Measurements from ENCODE around the gene TMEM132E. TPM values are rescaled to one million over a fixed set of nuclear protein-coding genes. Genes with fewer than 3 reads are reported as not detected.
A peak's percentile ranks its signal among the peaks of the same experiment; 100 is the strongest.

The TMEM132E gene
- total RNA-seq, 1 experiment from 2014 or later, result 0.07 TPM

DNA sequence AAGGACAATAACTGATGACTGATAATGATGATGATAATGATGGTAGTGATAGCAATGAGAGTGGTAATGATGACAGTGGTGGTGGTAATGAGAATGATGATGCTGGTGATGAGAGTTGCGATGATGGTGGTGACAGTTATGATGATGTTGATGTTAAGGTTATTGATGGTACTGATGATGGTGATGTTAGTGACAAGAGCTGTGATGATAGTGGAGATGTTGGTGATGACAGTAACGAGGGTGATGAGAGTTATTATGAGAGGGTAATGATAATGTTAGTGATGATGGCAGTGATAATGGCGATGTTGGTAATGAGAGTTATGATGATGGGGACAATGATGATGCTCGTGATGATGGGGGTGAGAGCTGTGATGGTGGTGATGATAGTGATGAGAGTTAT, 13.2 kb upstream of the TMEM132E start:
- no peak for DNase-seq (ENCODE audit: low read depth)
- in situ Hi-C loops (cut with HindIII; ENCODE audit: low pct_unique_long_range_greater_than_20kb, low sequenced_read_pairs), result no loop called here

DNA sequence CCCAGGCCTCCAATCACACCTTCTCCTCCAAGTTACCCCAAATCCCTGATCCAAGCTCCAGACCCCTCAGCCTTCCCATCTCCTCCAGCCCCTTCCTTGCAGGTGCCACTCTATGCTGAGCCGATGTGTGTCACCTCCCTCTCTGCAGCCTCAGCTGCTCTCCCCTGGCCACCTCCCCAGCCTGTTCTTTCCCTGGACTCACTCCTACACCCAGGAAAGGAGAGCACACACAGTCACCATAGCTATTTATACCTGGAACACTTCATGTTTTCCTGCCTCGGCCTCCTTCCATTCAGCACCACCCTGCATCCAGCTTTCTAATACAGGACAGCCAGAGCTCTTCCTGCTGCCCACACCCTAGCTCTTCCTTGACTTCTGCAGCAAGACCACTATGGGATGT, 12.5 kb upstream of the TMEM132E start:
- DNase-seq (ENCODE audit: low read depth), result no peak
- in situ Hi-C loops (cut with HindIII; ENCODE audit: low pct_unique_long_range_greater_than_20kb, low sequenced_read_pairs), result no loop called here

DNA sequence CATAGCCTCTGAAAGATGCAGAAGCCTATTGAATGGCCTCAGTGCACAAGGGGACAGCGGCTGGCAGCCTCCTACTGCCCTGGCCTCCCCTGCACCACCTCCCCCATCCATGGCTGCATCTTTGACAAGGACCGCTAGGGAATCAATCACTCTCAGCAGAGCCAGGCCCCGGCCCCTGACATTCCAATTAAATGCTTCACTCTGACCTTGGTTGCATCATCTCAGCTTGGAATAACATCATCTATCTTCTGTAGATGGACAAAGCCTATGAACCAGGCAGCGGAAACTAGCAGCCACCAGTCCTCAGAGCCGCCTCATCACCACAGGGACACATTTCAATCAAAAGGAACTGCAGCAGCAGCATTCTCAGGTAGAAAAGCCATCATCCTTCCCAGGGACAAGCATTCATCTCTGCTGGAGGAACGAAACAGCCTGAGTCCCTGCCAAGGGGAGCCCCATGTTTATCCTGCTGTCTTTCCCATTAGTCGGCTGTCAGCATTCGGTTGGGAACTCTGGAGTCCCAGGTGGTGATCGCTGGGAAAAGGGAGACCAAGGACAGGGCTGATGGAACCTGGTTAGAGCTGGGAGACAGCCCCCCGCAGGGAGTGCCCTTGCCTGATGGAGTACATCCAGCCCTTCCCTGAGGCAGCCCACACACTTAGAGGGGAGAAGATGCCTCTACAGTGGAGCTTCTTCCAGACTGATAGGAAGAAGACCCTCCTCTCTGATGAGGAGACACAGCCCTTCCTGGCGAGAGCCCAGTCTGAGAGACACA, 11.5 kb upstream of the TMEM132E start:
- no peak for DNase-seq (ENCODE audit: low read depth)

DNA sequence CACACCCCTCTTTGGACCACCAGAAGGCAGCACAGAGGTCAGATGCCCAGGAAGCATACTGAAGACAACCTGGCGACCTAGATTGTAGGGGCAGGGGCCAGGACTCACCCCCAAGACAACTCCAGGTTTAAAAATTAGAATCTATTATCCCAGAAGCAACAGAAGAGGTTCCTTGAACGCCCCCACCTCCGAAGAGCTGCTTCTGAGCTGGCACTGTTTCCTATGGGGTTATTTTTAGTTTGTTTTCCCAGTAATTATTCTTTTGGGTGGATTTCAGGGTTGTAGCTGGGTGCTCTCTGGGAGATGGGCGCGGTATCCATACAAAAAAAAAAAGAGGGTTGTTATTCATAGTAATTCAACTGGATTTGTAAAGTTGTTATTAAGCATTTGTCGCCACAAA, 10.4 kb upstream of the TMEM132E start:
- DNase-seq (ENCODE audit: low read depth), result no peak
- in situ Hi-C loops (cut with HindIII; ENCODE audit: low pct_unique_long_range_greater_than_20kb, low sequenced_read_pairs), result no loop called here

More for the DNA sequence above, 11.5 kb upstream of the TMEM132E start:
- in situ Hi-C loops (cut with HindIII; ENCODE audit: low pct_unique_long_range_greater_than_20kb, low sequenced_read_pairs), result no loop called here

DNA sequence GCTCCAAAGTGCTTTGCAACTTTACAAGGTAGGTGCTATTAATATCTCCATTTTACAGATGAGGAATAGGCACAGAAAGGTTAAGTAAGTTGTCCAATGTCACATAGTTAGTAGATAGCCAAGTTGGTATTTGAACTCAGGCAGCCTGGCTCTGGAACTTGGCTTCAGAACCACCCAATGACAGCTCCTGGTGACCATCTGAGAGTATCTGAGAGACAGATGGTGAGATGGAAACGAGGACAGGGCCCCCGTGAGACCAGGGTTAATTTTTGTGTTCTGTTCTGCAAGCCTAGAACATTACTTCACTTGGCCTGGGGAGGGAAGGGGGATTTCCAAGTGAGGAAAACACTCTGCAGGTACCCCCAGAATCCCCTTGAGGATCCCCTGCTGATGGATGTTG, 9.8 kb upstream of the TMEM132E start:
- in situ Hi-C loops (cut with HindIII; ENCODE audit: low pct_unique_long_range_greater_than_20kb, low sequenced_read_pairs), result no loop called here
- DNase-seq (ENCODE audit: low read depth), result no peak

DNA sequence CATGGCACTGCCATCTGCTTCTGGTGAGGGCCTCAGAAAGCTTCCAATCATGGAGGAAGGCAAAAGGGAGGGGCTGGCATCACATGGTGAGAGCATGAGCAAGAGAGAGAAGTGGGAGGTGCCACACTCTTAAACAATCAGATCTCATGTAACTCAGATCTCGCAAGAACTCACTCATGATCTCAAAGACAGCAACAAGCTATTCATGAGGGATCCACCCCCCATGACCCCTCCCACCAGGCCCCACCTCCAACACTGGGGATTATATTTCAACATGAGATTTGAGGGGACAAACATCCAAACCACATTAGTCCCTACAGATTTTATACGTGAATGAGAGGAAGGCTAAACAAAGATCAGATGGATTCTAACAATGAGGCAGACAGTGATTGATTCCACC, 8.9 kb upstream of the TMEM132E start:
- DNase-seq (ENCODE audit: low read depth), result no peak
- in situ Hi-C loops (cut with HindIII; ENCODE audit: low pct_unique_long_range_greater_than_20kb, low sequenced_read_pairs), result no loop called here

DNA sequence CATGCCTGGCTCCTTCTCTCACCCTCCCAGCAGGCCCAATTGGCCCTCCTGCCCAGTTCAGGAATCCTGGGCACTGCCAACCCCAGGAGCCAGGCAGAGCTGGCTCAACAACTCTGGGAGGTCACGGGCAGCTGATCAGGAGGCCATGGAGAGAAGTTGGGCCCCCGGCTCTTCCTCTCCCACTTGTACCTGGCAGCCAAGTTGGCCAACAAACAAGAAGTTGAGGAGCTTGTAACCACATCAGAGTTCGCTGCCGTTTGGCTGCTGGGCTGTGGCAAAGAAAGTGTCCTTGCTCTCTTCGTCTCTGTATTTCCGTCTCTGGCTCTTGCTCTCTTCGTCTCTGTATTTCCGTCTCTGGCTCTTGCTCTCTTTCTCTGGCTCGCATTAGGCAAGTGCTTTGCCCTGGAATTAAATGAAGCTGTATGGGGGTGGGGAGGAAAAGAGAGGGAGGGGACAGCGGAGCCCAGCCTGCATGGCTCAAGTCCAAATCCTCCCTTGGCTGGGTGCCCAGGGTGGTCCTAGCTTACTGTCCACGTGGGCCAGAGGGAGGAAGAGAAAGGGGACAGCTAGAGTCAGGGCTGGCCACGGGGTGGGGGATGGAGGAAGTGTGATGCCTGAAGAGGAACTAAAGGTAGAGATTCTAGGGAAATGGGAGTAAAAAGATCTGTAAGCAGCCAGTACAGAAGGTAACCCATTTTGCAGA, 7.8 kb upstream of the TMEM132E start:
- DNase-seq (ENCODE audit: low read depth), result no peak
- in situ Hi-C loops (cut with HindIII; ENCODE audit: low pct_unique_long_range_greater_than_20kb, low sequenced_read_pairs), result no loop called here

DNA sequence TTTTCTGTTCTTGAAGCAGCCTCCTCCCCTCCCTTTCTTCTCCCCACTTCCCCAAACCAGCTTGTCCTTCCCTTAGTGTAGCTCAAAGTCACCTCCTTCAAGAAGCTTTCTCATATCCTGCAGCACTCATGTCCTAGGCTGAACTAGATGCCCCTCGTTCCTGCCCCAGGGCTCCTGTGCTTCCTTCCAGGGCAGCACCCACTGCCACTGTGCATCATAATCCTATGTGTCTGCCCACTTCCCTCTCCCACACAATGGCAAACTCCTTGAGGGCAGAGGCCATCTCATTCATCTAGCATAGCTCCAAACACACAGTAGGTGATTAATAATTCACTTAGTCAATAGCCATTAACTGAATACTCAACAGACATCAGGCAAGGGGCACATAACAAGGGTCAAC, 6.9 kb upstream of the TMEM132E start:
- in situ Hi-C loops (cut with HindIII; ENCODE audit: low pct_unique_long_range_greater_than_20kb, low sequenced_read_pairs), result no loop called here

DNA sequence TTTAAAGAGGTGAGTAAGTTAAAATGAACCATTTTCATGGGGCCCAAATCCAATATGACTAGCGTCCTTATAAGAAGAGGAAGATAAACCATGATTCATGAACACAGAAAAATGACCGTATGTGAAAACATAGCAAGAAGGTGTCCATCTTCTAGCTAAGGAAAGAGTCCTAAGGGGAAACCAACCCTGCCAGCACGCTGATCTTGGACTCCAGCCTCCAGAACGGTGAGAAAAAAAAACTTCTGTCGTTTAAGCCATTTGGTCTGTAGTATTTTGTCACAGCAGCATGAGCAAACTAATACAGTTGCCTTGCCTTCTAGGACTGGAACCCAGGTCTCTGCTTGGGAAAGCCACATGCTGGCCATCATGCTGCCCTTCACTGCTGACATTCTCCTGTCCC, 4.2 kb upstream of the TMEM132E start:
- in situ Hi-C loops (cut with HindIII; ENCODE audit: low pct_unique_long_range_greater_than_20kb, low sequenced_read_pairs), result no loop called here
- no peak for DNase-seq (ENCODE audit: low read depth)

More for the DNA sequence above, 6.9 kb upstream of the TMEM132E start:
- DNase-seq (ENCODE audit: low read depth), result no peak

DNA sequence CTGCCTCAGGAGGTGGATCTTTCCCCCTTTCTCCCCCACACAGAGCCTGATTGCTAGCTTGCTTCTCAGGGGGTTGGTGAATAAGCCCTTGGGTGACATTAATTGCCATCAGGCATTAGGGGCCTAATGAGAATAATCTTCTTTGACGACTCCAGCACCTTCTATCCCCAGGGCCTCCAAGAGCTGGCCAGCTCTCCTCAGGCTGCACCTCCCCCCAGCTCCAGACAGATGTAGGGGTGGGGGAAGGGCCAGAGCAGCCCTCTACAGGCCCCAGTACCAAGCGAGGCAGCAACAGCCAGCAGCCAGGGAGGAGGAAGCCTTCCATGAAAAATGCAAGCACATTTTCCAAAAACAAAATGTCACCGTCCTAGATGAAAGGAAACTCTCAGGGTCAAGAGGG, 1.4 kb upstream of the TMEM132E start:
- in situ Hi-C loops (cut with HindIII; ENCODE audit: low pct_unique_long_range_greater_than_20kb, low sequenced_read_pairs), result no loop called here
- no peak for DNase-seq (ENCODE audit: low read depth)

DNA sequence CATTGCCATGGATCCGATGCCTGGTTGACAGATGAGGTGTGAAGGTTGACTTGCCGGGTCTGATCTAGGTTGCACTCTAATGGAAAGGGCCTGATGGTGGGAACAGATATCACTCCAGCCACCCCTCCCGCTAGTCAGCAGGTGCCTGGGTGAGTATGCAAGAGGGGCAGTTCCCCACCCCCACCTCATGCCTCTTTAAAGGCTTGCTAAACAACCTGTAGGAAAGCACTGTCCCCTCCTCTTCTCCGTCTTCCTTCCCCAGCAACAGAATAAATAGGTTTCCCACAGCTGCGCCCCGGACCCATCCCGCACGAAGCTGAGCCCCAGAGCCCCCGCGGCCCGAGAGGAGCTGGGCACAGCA, 746 bp upstream of the TMEM132E start:
- DNase-seq (ENCODE audit: low read depth), result no peak
- in situ Hi-C loops (cut with HindIII; ENCODE audit: low pct_unique_long_range_greater_than_20kb, low sequenced_read_pairs), result no loop called here

DNA sequence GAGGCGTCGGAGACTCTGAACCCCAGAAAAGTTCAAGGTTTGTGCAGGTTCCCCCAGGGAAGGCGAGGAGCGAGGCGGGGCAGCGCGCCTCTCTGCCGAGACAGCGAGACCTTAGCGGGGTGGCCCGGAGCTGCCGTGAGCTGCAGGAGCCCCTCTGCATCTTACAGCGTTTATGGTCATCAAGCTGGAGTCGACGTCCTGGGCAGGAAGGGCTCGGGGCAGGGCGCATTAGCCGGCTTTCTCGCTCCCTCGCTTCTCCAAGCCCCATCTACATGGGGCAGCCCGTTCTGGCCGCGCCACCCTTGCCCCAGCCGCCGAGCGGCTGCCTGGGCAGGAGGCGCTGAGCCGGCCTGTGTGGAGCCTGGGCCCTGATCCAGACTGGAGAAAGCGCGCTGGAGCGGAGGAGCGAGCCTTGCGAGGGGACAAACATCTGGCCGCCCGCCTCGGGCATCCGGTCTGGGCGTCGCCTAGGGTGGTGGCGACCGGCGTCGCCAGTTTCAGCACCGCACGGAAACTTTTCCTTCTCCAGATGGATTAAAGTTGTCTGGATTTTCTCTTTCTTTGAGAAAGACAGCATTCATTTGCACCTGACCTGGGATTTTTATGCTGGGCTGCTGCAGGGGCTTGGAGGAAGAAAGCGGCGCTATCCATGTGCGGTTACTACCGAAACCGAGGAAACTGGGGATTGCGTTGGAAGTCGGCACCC, 750 bp downstream of the TMEM132E start:
- in situ Hi-C loops (cut with HindIII; ENCODE audit: low pct_unique_long_range_greater_than_20kb, low sequenced_read_pairs), result no loop called here
- DNase-seq (ENCODE audit: low read depth), result peak; percentile 32

DNA sequence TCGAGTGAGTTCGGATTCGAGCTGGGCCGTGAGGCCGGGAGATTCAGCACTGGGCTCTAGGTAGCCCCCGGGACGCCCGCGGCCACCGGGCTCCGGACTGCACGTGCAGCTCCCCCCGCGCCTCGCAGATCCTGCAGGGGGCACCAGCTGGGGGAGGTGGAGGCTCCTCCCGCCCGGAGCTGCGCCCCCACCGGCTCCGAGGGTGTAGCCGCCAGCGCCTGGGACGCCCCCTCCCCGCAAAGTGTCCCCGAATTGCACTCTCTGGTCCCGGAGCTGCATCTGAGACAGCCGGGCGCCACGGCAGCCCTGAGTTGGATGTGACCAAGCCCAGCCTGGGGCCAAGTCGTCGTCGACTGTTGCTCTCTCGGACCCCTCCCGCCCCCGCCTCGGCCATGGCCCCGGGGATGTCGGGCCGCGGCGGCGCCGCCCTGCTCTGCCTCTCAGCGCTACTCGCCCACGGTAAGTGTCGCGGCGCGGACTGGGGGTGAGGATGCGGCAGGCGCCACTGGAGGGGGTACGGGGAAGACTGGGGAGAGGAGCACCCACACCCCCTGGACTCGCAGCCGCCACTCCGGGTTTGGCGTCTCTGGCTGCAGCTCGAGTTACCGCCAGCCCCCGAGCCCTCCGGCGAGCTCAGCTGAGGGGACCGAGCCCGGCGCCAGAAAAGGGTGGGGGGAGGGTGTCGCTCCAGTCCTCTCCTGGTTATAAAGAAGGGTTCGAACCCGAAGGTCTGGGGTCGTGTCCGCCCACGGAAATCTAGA, 1.5 kb downstream of the TMEM132E start:
- in situ Hi-C loops (cut with HindIII; ENCODE audit: low pct_unique_long_range_greater_than_20kb, low sequenced_read_pairs), result no loop called here
- no peak for DNase-seq (ENCODE audit: low read depth)

DNA sequence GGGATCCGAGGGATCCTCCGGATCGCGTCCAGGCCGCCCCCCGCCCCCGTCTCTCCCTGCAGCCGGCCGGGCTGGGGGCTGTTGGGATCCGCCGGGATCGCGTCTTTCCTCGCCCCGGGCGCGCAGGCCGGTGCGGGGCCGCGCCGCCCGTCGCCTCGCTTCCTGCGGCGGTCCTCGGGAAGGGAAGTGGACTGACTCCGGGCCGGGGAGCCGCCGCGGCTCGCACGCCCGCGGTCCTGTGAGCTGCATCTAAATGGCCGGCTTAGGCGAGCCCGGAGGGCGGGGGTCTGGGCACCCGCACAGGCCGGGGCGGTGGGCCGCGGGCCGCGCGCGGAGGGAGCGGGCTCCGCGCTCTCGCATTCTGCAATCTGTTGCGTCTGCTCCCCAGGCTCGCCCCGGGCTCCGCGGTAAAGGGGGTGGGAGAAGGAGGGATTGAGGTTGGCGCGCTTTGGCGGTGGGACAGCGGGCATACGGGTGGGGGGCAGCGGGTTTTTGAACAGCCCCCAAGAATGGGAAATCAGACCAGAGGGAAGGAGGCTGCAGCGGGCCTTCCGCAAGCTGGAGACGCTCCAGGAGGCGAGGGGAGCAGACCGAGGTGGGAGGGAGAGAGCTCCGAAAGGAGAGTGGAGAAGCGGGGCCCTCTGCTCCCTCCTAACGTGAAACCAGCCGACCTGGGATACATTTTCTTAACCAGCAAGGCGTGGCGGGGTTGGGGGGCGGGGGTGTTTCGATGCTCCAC, 2.2 kb downstream of the TMEM132E start:
- in situ Hi-C loops (cut with HindIII; ENCODE audit: low pct_unique_long_range_greater_than_20kb, low sequenced_read_pairs), result no loop called here
- no peak for DNase-seq (ENCODE audit: low read depth)

DNA sequence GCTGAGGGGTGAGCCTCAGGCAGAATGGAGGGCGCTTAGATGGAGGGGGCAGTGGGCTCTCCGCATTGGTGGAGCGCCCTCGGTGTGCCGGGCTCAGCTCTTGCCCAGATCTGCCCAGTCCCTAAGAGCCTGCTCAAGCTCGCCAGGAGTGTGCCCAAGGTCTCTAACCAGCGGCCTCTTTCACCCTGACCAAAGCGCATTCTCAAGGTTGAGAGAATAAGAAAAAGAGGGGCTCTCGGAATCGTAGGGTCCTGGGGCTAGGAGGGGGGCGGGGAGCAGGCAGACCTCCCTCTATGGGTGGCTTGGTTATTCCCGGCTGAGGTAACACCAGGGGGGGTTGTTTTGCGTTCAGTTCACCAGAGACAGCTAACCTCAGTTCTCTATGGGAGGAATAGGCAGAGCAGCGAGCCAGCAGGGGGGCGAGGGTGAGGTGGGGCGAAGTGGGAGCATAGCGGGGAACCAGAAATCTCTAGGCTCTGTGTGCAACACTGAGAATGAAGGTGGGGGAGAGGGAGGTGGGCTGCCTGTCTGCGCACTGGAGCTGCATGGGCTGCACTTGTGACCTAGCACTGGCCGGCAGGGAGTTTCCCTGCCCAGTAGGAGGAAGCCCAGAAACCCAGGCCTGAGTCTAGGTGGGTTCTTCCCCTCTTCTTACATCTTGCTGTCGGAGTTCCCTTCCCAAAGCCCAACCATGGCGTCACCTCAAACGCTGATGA, 3.0 kb downstream of the TMEM132E start:
- DNase-seq (ENCODE audit: low read depth), result no peak
- in situ Hi-C loops (cut with HindIII; ENCODE audit: low pct_unique_long_range_greater_than_20kb, low sequenced_read_pairs), result no loop called here

DNA sequence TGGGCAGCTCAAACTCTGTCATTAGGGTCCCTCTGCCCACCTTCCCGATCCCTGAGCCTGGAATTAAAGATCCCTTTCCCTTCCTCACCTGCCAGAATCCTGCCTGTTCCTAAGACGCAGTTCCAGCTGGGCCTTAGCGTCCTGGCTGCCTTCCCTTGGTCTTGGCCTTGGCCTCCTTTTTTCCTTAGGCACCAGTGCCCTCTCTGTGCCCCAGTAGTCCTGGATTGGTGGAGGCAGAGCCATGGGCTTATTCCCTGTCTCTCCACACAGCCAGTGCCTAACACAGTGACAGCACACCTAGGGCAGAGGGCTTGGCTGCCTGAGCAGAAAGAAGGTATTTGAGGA, 3.5 kb downstream of the TMEM132E start:
- in situ Hi-C loops (cut with HindIII; ENCODE audit: low pct_unique_long_range_greater_than_20kb, low sequenced_read_pairs), result no loop called here
- no peak for DNase-seq (ENCODE audit: low read depth)

DNA sequence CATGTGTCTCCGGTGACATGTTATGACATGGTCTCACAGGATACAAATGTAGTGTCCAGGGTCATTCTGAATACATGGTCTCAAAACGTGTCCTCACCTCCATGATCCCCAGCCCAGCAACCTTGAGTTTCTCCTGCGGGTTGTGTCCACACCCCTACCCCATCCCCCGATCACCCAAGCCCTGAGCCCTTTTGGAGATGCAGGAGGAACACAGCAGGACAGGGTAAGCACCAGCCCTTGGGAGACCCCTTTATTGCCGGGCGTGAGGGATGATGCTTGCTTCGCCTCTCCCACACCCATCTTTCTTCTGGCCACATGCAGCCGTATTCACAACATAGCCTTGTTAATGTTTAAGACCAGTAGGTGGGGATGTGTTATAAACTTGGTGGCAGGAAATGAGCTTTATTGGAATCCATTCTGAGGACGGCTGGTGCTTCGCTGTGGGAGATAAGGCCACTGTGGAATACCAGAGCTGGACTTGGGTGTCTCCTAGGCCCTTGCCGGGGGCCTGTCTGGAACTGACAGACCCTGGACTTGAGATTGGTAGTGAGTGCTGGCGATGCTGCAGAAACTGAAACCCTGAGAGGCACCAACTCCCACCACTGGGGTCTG, 5.5 kb downstream of the TMEM132E start:
- peak; percentile 17 for DNase-seq (ENCODE audit: low read depth)
- in situ Hi-C loops (cut with HindIII; ENCODE audit: low pct_unique_long_range_greater_than_20kb, low sequenced_read_pairs), result no loop called here
